ENCODE results near the gene AIFM1.

Gene AIFM1

GRCh38 chrX:130136961-130137360, 28.7 kb downstream of the AIFM1 start:
- Histone ChIP-seq H3K4me3 (ENCODE audit: low read depth, low read length) (no peak overlapping the region), H3K36me3 (ENCODE audit: control insufficient read depth, insufficient read depth, low read length) (peaks cover 32% of the 10 kb centered on the region), H3K9ac (ENCODE audit: low read depth, low read length) (no peak overlapping the region), H3K27me3 (ENCODE audit: control insufficient read depth, insufficient read depth, low read length) (peaks cover 17% of the 10 kb centered on the region), H3K4me1 (ENCODE audit: control insufficient read depth, insufficient read depth, low read length) (peaks cover 14% of the 10 kb centered on the region), H3K9me3 (ENCODE audit: control insufficient read depth, insufficient read depth, low read length) (no peaks in the 10 kb centered on the region)

DNA sequence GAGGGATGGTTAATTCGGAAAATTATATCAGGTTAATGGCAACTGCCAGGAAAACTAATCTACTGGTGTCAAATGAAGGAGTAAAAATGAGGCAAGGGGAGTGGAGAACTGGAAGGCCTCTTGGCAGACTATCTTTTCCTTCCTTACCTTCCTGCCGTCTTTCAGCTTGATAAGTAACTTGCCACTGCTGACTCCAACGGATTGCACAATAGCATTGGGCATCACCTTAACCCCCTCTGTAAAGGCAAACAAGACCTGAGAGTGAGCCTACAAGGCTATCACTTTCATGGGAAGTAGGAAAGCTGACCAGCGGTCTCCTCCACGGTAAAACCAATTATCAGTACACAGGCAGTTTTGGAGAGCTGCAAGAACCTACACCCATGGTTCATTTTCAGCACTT, 29.1 kb downstream of the AIFM1 start:
- peaks cover 33% of the 10 kb centered on the region for H3K36me3 ChIP-seq (ENCODE audit: control insufficient read depth, insufficient read depth, low read length)
- peaks cover 12% of the 10 kb centered on the region for H3K27me3 ChIP-seq (ENCODE audit: control insufficient read depth, insufficient read depth, low read length)
- H3K4me1 ChIP-seq (ENCODE audit: control insufficient read depth, insufficient read depth, low read length) = peaks cover 14% of the 10 kb centered on the region
- no peak overlapping the region for H3K9ac ChIP-seq (ENCODE audit: low read depth, low read length)
- no peaks in the 10 kb centered on the region for H3K9me3 ChIP-seq (ENCODE audit: control insufficient read depth, insufficient read depth, low read length)
- H3K4me3 ChIP-seq (ENCODE audit: low read depth, low read length) = no peak overlapping the region

- Histone ChIP-seq H3K36me3 (ENCODE audit: control insufficient read depth, insufficient read depth, low read length) (peaks cover 30% of the 10 kb centered on the region), H3K4me1 (ENCODE audit: control insufficient read depth, insufficient read depth, low read length) (no peaks in the 10 kb centered on the region), H3K4me3 (ENCODE audit: low read depth, low read length) (no peak overlapping the region), H3K9me3 (ENCODE audit: control insufficient read depth, insufficient read depth, low read length) (no peaks in the 10 kb centered on the region), H3K9ac (ENCODE audit: low read depth, low read length) (no peak overlapping the region), H3K27me3 (ENCODE audit: control insufficient read depth, insufficient read depth, low read length) (no peaks in the 10 kb centered on the region)
Measured at GRCh38 chrX:130130990-130131389, 34.7 kb downstream of the AIFM1 start.

- Histone ChIP-seq H3K9me3 (ENCODE audit: control insufficient read depth, insufficient read depth, low read length) (no peaks in the 10 kb centered on the region), H3K4me3 (ENCODE audit: low read depth, low read length) (no peak overlapping the region), H3K9ac (ENCODE audit: low read depth, low read length) (no peak overlapping the region), H3K4me1 (ENCODE audit: control insufficient read depth, insufficient read depth, low read length) (no peaks in the 10 kb centered on the region), H3K27me3 (ENCODE audit: control insufficient read depth, insufficient read depth, low read length) (peaks cover 13% of the 10 kb centered on the region), H3K36me3 (ENCODE audit: control insufficient read depth, insufficient read depth, low read length) (peaks cover 15% of the 10 kb centered on the region)
Measured at GRCh38 chrX:130125091-130125874, 40.4 kb downstream of the AIFM1 start.

DNA sequence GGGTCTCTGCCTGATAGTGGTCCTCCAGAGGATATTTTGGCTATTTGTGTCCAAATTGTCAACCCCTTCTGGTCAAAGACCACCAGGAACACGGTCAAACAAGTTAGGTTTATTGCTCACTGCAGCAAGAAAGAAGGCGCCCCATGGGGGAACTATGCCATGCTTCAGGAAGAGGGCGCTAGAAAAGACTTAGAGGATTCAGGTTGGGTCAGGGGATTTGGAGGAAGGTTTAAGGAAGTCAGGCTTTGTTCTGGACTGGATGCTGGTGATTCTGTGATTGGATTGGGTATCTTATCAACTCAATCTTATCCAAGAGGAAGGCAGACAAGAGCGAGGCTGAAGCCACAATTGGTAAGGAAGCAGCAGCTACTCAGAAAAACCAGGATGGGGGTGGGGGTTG, 41.1 kb downstream of the AIFM1 start:
- Histone ChIP-seq H3K9me3 (ENCODE audit: control insufficient read depth, insufficient read depth, low read length) (no peaks in the 10 kb centered on the region), H3K4me1 (ENCODE audit: control insufficient read depth, insufficient read depth, low read length) (peaks cover 4% of the 10 kb centered on the region), H3K4me3 (ENCODE audit: low read depth, low read length) (no peak overlapping the region), H3K27me3 (ENCODE audit: control insufficient read depth, insufficient read depth, low read length) (peaks cover 20% of the 10 kb centered on the region), H3K9ac (ENCODE audit: low read depth, low read length) (no peak overlapping the region), H3K36me3 (ENCODE audit: control insufficient read depth, insufficient read depth, low read length) (peaks cover 9% of the 10 kb centered on the region)

- Histone ChIP-seq H3K36me3 (ENCODE audit: control insufficient read depth, insufficient read depth, low read length) (peaks cover 2% of the 10 kb centered on the region), H3K4me3 (ENCODE audit: low read depth, low read length) (peak overlapping the region; percentile 55), H3K9me3 (ENCODE audit: control insufficient read depth, insufficient read depth, low read length) (no peaks in the 10 kb centered on the region), H3K27me3 (ENCODE audit: control insufficient read depth, insufficient read depth, low read length) (peaks cover 31% of the 10 kb centered on the region), H3K4me1 (ENCODE audit: control insufficient read depth, insufficient read depth, low read length) (peaks cover 6% of the 10 kb centered on the region), H3K9ac (ENCODE audit: low read depth, low read length) (no peak overlapping the region)
Measured at GRCh38 chrX:130121505-130121800, 44.2 kb downstream of the AIFM1 start.

DNA sequence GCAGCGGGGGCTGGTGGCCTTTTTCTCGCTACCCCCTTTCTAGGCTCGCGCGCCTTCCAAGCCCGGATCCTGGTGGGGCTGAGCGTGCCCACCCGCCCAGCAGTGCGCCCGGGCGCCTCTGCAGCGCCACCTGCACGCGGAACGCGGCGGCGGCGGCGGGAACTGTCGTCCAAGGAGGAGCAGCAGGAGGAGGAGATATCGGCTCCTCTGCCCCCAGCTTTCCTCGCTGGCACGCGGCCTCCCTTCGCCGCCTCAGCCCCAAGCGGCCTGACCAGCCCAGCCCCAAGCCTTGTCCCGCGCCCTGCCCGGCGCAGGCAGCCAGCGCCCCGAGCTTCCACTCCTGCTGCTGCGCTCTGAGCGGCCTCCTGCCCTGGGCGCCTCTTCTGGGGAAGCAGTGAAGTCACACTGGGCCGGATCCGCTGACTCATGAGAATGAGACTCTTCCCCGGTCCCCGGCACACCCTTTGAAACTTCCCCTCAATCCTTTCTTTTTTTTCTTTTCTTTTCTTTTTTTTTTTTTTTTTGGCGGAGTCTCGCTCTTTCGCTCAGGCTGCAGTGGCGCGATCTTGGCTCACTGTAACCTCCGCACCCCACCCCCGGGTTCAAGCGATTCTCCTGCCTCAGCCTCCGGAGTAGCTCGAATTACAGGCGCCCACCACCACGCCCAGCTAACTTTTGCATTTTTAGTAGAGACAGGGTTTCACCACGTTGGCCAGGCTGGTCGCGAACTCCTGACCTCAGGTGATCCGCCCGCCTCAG, 44.7 kb downstream of the AIFM1 start:
- H3K4me3 ChIP-seq (ENCODE audit: low read depth, low read length) = peak overlapping the region; percentile 55
- H3K27me3 ChIP-seq (ENCODE audit: control insufficient read depth, insufficient read depth, low read length) = peaks cover 31% of the 10 kb centered on the region
- peaks cover 2% of the 10 kb centered on the region for H3K36me3 ChIP-seq (ENCODE audit: control insufficient read depth, insufficient read depth, low read length)
- peaks cover 6% of the 10 kb centered on the region for H3K4me1 ChIP-seq (ENCODE audit: control insufficient read depth, insufficient read depth, low read length)
- no peaks in the 10 kb centered on the region for H3K9me3 ChIP-seq (ENCODE audit: control insufficient read depth, insufficient read depth, low read length)
- no peak overlapping the region for H3K9ac ChIP-seq (ENCODE audit: low read depth, low read length)

GRCh38 chrX:130120321-130120731, 45.3 kb downstream of the AIFM1 start:
- Histone ChIP-seq H3K4me1 (ENCODE audit: control insufficient read depth, insufficient read depth, low read length) (peaks cover 6% of the 10 kb centered on the region), H3K27me3 (ENCODE audit: control insufficient read depth, insufficient read depth, low read length) (peaks cover 31% of the 10 kb centered on the region), H3K9ac (ENCODE audit: low read depth, low read length) (peak overlapping the region; percentile 24), H3K4me3 (ENCODE audit: low read depth, low read length) (peak overlapping the region; percentile 55), H3K9me3 (ENCODE audit: control insufficient read depth, insufficient read depth, low read length) (no peaks in the 10 kb centered on the region), H3K36me3 (ENCODE audit: control insufficient read depth, insufficient read depth, low read length) (no peaks in the 10 kb centered on the region)

- Histone ChIP-seq H3K4me1 (ENCODE audit: control insufficient read depth, insufficient read depth, low read length) (peaks cover 6% of the 10 kb centered on the region), H3K4me3 (ENCODE audit: low read depth, low read length) (no peak overlapping the region), H3K9me3 (ENCODE audit: control insufficient read depth, insufficient read depth, low read length) (no peaks in the 10 kb centered on the region), H3K9ac (ENCODE audit: low read depth, low read length) (no peak overlapping the region), H3K36me3 (ENCODE audit: control insufficient read depth, insufficient read depth, low read length) (no peaks in the 10 kb centered on the region), H3K27me3 (ENCODE audit: control insufficient read depth, insufficient read depth, low read length) (peaks cover 34% of the 10 kb centered on the region)
Measured at GRCh38 chrX:130119312-130119898, 46.2 kb downstream of the AIFM1 start.

- Histone ChIP-seq H3K36me3 (ENCODE audit: control insufficient read depth, insufficient read depth, low read length) (no peaks in the 10 kb centered on the region), H3K4me3 (ENCODE audit: low read depth, low read length) (no peak overlapping the region), H3K4me1 (ENCODE audit: control insufficient read depth, insufficient read depth, low read length) (peaks cover 6% of the 10 kb centered on the region), H3K9me3 (ENCODE audit: control insufficient read depth, insufficient read depth, low read length) (no peaks in the 10 kb centered on the region), H3K9ac (ENCODE audit: low read depth, low read length) (no peak overlapping the region), H3K27me3 (ENCODE audit: control insufficient read depth, insufficient read depth, low read length) (peaks cover 39% of the 10 kb centered on the region)
Measured at GRCh38 chrX:130118441-130119311, 47.0 kb downstream of the AIFM1 start.

GRCh38 chrX:130117166-130117565, 48.5 kb downstream of the AIFM1 start:
- H3K27me3 ChIP-seq (ENCODE audit: control insufficient read depth, insufficient read depth, low read length) = peaks cover 37% of the 10 kb centered on the region
- no peaks in the 10 kb centered on the region for H3K36me3 ChIP-seq (ENCODE audit: control insufficient read depth, insufficient read depth, low read length)
- H3K9me3 ChIP-seq (ENCODE audit: control insufficient read depth, insufficient read depth, low read length) = no peaks in the 10 kb centered on the region
- no peak overlapping the region for H3K9ac ChIP-seq (ENCODE audit: low read depth, low read length)
- H3K4me3 ChIP-seq (ENCODE audit: low read depth, low read length) = no peak overlapping the region
- peaks cover 6% of the 10 kb centered on the region for H3K4me1 ChIP-seq (ENCODE audit: control insufficient read depth, insufficient read depth, low read length)

Data from iPS-15b (cell line).